ENCODE measurements around the gene FRMD4A. TPM values are rescaled to one million over a fixed set of nuclear protein-coding genes. Genes with fewer than 3 reads are reported as not detected.
A peak's percentile ranks its signal among the peaks of the same experiment; 100 is the strongest.
"Not testable (repeated sequence)": the region's sequence is repeated elsewhere in the genome, so short reads cannot be mapped to it uniquely, and the experiment has no call there.

Gene FRMD4A
- total RNA-seq, 1 donor from 2014 or later: 23.0 TPM

GRCh38 chr10:14062528-14063260 lies 268.0 kb downstream of the FRMD4A start:
- no peak for DNase-seq (ENCODE audit: low read depth)

DNA sequence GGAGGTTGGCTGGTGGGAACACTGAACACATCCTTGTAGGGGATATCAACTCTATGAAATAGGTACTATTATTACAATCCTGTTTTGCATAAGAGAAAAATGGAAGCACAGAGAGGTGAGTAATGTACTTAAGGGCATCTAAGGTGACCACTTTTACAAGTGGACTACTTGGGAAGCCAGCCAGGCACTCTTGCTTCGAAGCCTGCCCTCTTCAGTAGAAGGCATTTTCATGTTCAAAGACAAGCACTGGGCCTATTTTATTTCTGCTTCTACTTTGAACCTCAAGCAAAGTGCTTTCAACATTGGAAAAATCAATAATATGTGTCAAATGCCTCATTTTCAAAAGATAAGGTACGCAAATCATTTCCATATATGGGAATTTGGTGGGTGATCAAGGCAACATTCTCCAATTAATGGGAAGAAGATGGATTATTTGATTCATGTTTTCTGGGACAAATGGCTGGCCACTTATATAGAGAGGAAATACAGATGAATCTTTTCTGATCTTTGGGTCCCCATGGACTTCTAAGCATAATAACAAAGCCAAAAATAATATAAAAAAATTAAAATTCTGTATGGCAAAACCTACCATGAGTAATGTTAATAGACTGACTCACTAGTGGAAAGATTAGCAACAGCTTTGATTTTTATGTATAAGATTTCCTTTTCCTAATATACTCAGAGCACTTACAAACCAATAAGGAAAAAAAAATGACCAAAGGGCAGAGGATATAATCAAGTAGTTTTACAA lies 270.2 kb downstream of the FRMD4A start:
- DNase-seq (ENCODE audit: low read depth): no peak

GRCh38 chr10:14056610-14057332 lies 274.0 kb downstream of the FRMD4A start:
- peak; percentile 74 for DNase-seq (ENCODE audit: low read depth)

DNA sequence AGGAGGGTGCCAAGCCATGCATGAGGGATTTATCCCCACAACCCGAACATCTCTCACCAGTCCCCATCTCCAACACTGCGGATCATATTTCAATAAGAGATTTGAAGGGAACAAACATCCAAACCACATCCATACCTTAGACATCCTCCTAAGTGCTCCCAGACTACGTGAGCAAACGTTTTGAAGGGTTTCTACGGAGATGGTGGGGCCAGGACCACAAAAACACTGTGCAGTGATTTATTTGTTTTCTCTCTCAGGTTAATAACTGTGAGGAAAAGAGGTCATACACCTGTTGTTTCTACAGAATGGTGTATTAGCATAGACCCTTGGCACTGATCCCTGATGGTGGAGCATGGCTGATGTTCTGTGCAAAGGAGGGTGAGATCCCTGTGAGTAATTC lies 277.8 kb downstream of the FRMD4A start:
- DNase-seq (ENCODE audit: low read depth): no peak

DNA sequence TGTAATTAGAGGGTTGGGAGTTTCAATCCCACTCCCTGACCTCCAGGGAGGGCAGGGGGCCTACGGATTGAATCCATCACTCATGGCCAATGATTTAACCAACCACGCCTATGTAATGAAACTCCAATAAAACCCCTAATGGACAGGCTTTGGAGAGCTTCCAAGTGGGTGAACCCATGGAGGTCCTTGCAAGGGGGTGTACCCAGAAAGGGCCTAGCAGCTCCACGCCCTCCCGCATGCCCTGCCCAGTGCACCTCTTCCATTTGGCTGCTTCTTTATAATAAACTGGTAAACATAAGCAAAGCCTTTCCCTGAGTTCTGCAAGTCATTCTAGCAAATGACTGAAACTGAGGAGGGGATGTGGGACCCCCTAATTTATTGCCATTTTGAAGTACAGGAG lies 280.1 kb downstream of the FRMD4A start:
- DNase-seq (ENCODE audit: low read depth): no peak

GRCh38 chr10:14048930-14049613 lies 281.7 kb downstream of the FRMD4A start:
- no peak for DNase-seq (ENCODE audit: low read depth)

GRCh38 chr10:14047431-14047830 lies 283.3 kb downstream of the FRMD4A start:
- DNase-seq (ENCODE audit: low read depth): no peak

- not testable (repeated sequence) for DNase-seq (ENCODE audit: low read depth)
Observed at GRCh38 chr10:14042051-14042450, 288.7 kb downstream of the FRMD4A start.

- no peak for DNase-seq (ENCODE audit: low read depth)
Observed at GRCh38 chr10:14040787-14041631, 289.7 kb downstream of the FRMD4A start.

GRCh38 chr10:14039968-14040668 lies 290.6 kb downstream of the FRMD4A start:
- DNase-seq (ENCODE audit: low read depth): no peak

GRCh38 chr10:14036233-14036632 lies 294.5 kb downstream of the FRMD4A start:
- no peak for DNase-seq (ENCODE audit: low read depth)

- no peak for DNase-seq (ENCODE audit: low read depth)
Observed at GRCh38 chr10:14035506-14035905, 295.2 kb downstream of the FRMD4A start.

GRCh38 chr10:14032406-14032998 lies 298.2 kb downstream of the FRMD4A start:
- DNase-seq (ENCODE audit: low read depth): no peak

DNA sequence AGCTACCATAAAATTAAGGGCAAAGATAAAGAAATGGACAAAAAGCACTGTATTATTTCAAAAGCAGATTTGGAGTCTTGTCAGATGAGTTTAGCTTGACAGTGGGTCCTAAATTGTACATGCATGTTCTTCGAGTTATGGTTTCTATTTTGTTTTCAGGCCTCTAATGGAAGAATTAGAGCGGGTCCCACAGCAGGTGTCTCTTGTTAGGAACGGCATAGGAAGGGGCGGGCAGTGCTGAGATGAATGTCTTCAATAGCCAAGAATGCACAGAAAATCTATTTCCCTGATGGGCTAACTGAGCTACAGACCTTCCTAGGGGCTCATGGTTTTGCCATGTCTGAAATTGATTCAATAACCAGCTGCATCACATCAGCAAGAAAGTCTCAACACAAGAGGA lies 304.4 kb downstream of the FRMD4A start:
- no peak for DNase-seq (ENCODE audit: low read depth)

DNA sequence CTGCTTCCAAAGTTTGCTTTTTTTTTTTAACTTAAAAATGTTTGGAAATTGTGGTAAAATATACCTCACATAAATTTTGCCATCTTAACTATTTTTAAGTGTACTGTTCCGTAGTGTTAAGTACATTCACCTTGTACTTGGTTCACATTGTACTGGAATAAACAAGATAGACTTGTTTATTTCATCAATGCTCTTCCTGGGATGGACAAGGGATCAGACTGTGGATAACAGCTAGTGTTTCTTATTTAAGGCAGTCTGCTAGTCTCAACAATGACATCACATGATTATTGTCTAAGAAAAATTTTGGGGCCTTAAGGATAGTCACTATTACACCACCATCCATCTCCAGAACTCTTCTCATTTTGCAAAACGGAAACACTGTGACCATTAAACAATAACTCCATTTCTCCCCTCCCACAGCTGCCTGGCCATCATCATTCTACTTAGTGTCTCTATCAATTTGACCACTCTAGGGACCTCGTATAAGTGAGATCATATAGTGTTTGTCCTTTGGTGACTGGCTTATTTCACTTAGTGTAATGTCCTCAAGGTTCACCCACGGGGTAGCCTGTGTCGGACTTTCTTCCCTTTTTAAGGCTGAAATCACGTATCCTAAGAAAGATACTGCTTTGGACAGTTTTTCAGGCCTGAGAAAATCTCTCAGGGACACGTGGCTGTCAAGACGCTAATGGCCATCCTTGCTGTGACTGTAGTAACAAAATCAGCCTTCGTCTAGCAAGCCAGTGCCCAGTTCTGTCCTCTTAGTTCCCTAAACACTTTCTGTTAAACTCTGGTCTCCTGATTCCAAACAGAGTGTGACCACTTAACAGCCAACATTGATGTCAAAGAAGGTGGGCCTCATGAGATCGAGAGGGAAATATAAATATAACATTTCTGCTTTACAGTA lies 305.2 kb downstream of the FRMD4A start:
- no peak for DNase-seq (ENCODE audit: low read depth)

GRCh38 chr10:14024329-14025202 lies 306.2 kb downstream of the FRMD4A start:
- DNase-seq (ENCODE audit: low read depth): no peak

GRCh38 chr10:14023673-14024328 lies 306.9 kb downstream of the FRMD4A start:
- peak; percentile 40 for DNase-seq (ENCODE audit: low read depth)
